GM18858 (cell line): ENCODE measurements around the gene CRB3.

Experiments
- ATAC-seq: cut with Tn5 transposase; IDR thresholded peaks from one replicate; pipeline ENCODE4 v1.9.1; 2021; ENCODE audit not compliant: unreplicated experiment

CRB3 gene

GRCh38 chr19:6465663-6466062, 1.6 kb downstream of the CRB3 start:
- ATAC-seq, result no peak

DNA sequence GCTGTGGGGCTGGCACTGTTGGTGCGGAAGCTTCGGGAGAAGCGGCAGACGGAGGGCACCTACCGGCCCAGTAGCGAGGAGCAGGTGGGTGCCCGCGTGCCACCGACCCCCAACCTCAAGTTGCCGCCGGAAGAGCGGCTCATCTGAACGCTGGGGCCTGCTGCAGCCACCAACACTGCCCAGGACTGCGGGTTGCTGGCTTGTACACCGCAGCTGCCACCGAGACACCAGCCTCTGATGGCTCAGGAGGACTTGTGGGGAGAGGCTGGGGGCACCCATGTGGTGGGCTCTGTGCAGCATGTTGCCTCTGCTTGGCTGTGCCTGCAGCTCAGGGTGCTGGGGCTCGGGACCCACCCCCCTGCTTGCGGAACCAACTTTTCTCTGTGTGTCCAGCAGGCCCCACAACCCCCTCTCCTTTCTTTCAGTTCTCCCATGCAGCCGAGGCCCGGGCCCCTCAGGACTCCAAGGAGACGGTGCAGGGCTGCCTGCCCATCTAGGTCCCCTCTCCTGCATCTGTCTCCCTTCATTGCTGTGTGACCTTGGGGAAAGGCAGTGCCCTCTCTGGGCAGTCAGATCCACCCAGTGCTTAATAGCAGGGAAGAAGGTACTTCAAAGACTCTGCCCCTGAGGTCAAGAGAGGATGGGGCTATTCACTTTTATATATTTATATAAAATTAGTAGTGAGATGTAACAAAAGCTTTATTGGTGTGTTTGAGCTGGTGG, 2.6 kb downstream of the CRB3 start:
- no peak for ATAC-seq

DNA sequence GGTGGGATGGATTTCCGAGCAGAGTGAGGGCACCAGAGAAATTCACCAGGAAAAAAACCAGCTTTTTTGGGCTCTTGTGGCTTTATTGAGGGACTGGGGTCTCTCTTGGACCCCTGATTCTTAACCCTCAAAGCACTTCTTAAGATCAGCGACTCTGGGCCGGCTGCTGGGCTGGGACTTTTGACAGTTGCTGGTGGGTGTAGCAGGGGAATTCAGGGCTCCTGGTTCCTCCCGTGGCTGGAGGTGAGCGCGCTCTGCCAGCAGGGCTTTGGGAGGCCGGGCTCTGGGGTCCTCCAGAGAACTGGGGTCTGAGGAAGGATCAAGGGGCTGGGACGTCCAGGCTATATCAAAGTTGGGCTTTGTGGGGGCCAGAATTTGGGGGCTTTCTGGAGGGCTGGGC, 3.3 kb downstream of the CRB3 start:
- no peak for ATAC-seq

- ATAC-seq, result no peak
Measured at GRCh38 chr19:6470173-6470572, 6.1 kb downstream of the CRB3 start.

DNA sequence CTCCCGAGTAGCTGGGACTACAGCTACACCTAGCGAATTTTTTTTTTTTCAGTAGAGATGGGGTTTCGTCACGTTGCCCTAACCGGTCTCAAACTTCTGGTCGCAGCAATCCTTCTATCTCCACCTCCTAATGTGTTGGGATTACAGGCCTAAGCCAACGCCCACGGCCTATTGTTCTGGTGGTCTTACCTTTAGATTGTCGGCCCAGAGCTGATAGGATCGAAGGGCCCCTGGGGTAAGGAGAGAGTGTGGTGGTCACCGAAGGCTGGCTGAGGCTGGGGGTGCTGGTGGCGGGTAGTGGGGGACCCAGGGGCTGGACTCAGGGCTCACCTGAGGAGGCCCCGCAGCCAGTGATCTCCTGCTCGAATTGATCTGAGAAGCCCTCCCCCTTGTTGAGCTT, 7.0 kb downstream of the CRB3 start:
- no peak for ATAC-seq

GRCh38 chr19:6472713-6473112, 8.6 kb downstream of the CRB3 start:
- ATAC-seq, result no peak

DNA sequence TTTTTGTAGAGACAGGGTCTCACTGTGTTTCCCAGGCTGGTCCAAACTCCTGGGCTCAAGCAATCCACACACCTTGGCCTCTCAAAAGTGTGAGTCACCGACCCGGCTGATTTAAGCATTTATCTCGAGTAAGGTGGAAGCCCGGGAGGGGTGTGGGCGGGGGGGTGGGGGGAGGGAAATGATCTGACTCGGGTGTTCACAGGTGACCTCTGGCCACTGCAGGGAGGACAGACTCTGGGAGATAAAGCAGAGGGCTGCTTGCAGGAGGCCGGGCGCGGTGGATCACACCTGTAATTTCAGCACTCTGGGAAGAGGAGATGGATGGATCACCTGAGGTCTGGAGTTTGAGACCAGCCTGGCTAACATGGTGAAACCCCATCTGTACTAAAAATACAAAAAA, 9.6 kb downstream of the CRB3 start:
- ATAC-seq, result no peak

- ATAC-seq, result no peak
Measured at GRCh38 chr19:6475321-6476108, 11.4 kb downstream of the CRB3 start.

- ATAC-seq, result no peak
Measured at GRCh38 chr19:6476155-6476895, 12.3 kb downstream of the CRB3 start.

DNA sequence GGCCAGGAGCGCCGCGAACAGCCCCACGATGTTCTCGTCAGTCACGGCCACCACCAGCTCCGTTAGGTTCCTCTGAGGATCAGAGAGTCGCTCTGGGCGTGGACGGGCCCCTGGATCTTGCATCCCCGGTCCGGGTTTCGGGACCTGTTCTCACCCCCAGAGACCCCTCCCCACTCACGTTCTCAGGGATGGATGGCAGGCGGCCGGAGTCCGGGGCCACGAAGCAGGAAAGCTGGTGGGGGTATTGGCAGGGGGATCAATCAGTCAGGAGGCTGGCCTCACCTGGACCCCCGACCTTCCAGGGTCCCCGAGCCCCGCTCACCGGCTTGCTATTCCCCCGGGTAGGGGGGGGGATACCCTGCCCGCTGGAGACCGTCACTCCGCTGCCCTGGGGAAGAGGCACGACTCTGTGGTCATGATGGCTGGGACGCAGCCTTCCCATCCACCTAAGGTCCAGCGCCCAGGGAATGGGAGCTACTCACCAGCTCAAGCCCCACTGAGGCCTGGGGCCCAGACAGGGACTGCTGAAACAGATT, 12.9 kb downstream of the CRB3 start:
- ATAC-seq, result no peak

- ATAC-seq, result no peak
Measured at GRCh38 chr19:6478815-6479214, 14.7 kb downstream of the CRB3 start.

- no peak for ATAC-seq
Measured at GRCh38 chr19:6479836-6480398, 15.8 kb downstream of the CRB3 start.

- ATAC-seq, result no peak
Measured at GRCh38 chr19:6480848-6481415, 16.9 kb downstream of the CRB3 start.

GRCh38 chr19:6481541-6482342, 17.7 kb downstream of the CRB3 start, which contains the start of gene DENND1C:
Gene DENND1C, minus strand, starts transcription at chr19:6481787. Its CDS starts 92 bp downstream, at chr19:6481695.
- ATAC-seq, result peak; percentile 47

DNA sequence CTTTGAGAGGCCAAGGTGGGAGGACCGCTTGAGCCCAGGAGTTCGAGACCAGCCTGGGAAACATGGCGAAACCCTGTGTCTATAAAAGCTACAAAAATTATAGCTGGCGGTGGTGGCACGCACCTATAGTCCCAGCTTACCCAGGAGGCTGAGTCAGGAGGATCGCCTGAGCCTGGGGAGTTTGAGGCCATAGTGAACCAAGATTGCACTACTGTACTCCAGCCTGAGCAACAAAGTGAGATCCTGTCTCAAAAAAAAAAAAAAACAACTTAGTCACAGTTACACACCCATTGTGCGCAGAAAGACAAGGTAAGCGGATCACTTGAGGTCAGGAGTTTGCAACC, 18.2 kb downstream of the CRB3 start:
- no peak for ATAC-seq

- ATAC-seq, result no peak
Measured at GRCh38 chr19:6483235-6483634, 19.2 kb downstream of the CRB3 start.

GRCh38 chr19:6484230-6484629, 20.2 kb downstream of the CRB3 start:
- ATAC-seq, result no peak

DNA sequence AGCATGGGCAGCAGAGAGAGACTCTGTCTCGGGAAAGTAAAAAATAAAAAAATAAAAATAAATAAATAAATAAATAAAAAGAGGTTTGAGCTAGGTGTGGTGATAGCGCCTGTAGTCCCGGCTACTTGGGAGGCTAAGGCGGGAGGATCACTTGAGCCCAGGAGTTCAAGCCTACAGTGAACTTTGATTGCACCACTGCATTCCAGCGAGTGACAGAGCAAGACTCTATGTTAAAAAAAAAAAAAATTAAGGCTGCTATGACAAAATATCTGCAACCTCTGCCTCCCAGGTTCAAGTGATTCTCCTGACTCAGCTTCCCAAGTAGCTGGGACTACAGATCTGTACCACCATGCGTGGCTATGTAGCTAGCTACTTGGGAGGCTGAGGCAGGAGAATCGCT, 20.8 kb downstream of the CRB3 start:
- ATAC-seq, result no peak

DNA sequence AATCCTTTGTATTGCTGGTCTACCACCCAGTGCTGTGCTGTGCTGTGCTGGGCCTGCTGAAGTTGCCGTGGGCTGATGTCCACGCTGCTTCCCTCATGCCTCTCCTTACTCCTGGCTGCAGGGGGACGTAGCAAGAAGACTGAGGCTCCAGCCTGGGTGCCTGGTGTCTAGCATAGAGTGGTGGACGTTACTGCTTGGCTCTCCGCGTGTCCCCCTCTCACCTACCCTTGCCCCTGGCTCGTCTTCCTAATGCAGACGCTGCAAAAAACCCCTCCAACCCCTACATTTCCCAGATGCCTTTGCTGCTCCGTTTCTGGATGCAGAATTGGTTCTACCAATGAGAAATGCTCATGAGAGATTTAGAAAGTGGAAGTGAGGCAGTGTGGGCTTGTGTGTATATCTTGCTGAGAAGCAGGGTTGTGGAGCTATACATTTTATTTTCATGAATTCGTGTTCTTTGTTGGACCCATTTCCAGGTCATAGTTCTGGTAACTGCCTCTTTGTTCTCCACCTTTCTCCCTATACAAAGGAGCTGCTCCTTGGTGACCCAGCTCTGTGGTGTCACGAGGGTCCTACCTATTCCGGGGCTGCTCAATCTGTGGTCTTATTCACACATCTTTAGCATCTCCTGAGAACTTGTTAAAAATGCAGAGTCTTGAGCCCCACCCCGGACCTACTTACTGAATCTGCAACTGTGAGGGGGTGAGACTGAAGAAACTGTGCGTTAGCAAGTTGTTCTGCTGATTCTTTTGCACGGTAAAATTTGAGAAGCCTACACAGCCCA, 25.4 kb downstream of the CRB3 start:
- ATAC-seq, result no peak
